H9 (cell line): ENCODE measurements around the gene ZBTB8A. TPM values are rescaled to one million over a fixed set of nuclear protein-coding genes. Genes with fewer than 3 reads are reported as not detected.

ENCODE experiments used
- DNase-seq: peaks from one replicate; pipeline ENCODE4 v3.0.0-alpha.2; 2017
- H2AFZ ChIP-seq: one replicate; pipeline ENCODE4 v1.6.1; 2013; ENCODE audit warnings: mild to moderate bottlenecking, low read length, control low read depth, moderate library complexity
- H2AK5ac ChIP-seq: 2 replicates; pipeline ENCODE4 v1.6.1; 2013; ENCODE audit warnings: low read length, control low read depth, mixed read lengths; ENCODE audit not compliant: insufficient read length
- H2BK120ac ChIP-seq: one replicate; pipeline ENCODE4 v1.6.1; 2013; ENCODE audit warnings: low read depth, mild to moderate bottlenecking, low read length, control low read depth, inconsistent platforms; ENCODE audit not compliant: poor library complexity, severe bottlenecking
- H2BK12ac ChIP-seq: 2 replicates; pipeline ENCODE4 v1.6.1; 2013; ENCODE audit warnings: low read length, control low read depth, mixed read lengths, low read depth; ENCODE audit not compliant: insufficient read length
- H2BK15ac ChIP-seq: 2 replicates; pipeline ENCODE4 v1.6.1; 2013; ENCODE audit warnings: low read depth, low read length, control low read depth
- H2BK20ac ChIP-seq: one replicate; pipeline ENCODE4 v1.6.1; 2013; ENCODE audit warnings: low read depth, mild to moderate bottlenecking, low read length, control low read depth, inconsistent platforms; ENCODE audit not compliant: poor library complexity, severe bottlenecking
- H2BK5ac ChIP-seq: 2 replicates; pipeline ENCODE4 v1.6.1; 2013; ENCODE audit warnings: low read length, control low read depth, mixed read lengths; ENCODE audit not compliant: insufficient read length
- H3K14ac ChIP-seq: 2 replicates; pipeline ENCODE4 v1.6.1; 2013; ENCODE audit warnings: low read length, control low read depth; ENCODE audit not compliant: insufficient read depth
- H3K18ac ChIP-seq: 2 replicates; pipeline ENCODE4 v1.6.1; 2013; ENCODE audit warnings: low read depth, mild to moderate bottlenecking, mixed read lengths, low read length, control low read depth; ENCODE audit not compliant: insufficient read length
- H3K23ac ChIP-seq: 2 replicates; pipeline ENCODE4 v1.6.1; 2013; ENCODE audit warnings: low read length, control low read depth, mixed read lengths, low read depth; ENCODE audit not compliant: insufficient read length
- H3K23me2 ChIP-seq: 2 replicates; pipeline ENCODE4 v1.6.1; 2013; ENCODE audit warnings: low read depth, mild to moderate bottlenecking, mixed read lengths, low read length, control low read depth; ENCODE audit not compliant: insufficient read length, poor library complexity, severe bottlenecking
- H3K27ac ChIP-seq: 2 replicates; pipeline ENCODE4 v1.5.1; 2013; ENCODE audit warnings: low read length, control low read depth, mixed read lengths, low read depth; ENCODE audit not compliant: insufficient read length
- H3K27me3 ChIP-seq: 2 replicates; pipeline ENCODE4 v1.6.1; 2013; ENCODE audit warnings: low read length, control low read depth, inconsistent platforms; ENCODE audit not compliant: insufficient read depth
- H3K4ac ChIP-seq: 2 replicates; pipeline ENCODE4 v1.6.1; 2013; ENCODE audit warnings: low read depth, mild to moderate bottlenecking, control low read depth, inconsistent platforms, low read length, moderate library complexity
- H3K4me1 ChIP-seq: 2 replicates; pipeline ENCODE4 v1.6.1; 2013; ENCODE audit warnings: low read length, control low read depth, inconsistent platforms; ENCODE audit not compliant: insufficient read depth
- H3K4me2 ChIP-seq: 2 replicates; pipeline ENCODE4 v1.6.1; 2013; ENCODE audit warnings: low read length, control low read depth, mixed read lengths; ENCODE audit not compliant: insufficient read length, insufficient read depth
- H3K56ac ChIP-seq: 2 replicates; pipeline ENCODE4 v1.6.1; 2013; ENCODE audit warnings: low read depth, mild to moderate bottlenecking, mixed read lengths, low read length, control low read depth; ENCODE audit not compliant: insufficient read length
- H3K79me1 ChIP-seq: 2 replicates; pipeline ENCODE4 v1.6.1; 2013; ENCODE audit warnings: low read depth, mild to moderate bottlenecking, moderate library complexity, low read length, control low read depth, inconsistent platforms; ENCODE audit not compliant: insufficient read depth, poor library complexity, severe bottlenecking
- H3K79me2 ChIP-seq: 2 replicates; pipeline ENCODE4 v1.6.1; 2013; ENCODE audit warnings: low read length, control low read depth, inconsistent platforms; ENCODE audit not compliant: insufficient read depth
- H3K9ac ChIP-seq: 2 replicates; pipeline ENCODE4 v1.6.1; 2013; ENCODE audit warnings: low read length, control low read depth, mixed read lengths; ENCODE audit not compliant: insufficient read length; ENCODE audit errors: extremely low read depth
- H3K9me3 ChIP-seq: one replicate; pipeline ENCODE4 v1.6.1; 2013; ENCODE audit warnings: low read depth, low read length, inconsistent platforms; ENCODE audit not compliant: control insufficient read depth
- H3T11ph ChIP-seq: one replicate; pipeline ENCODE4 v1.6.1; 2013; ENCODE audit warnings: mild to moderate bottlenecking, low read length, control low read depth, inconsistent platforms
- H4K20me1 ChIP-seq: one replicate; pipeline ENCODE4 v1.6.1; 2013; ENCODE audit not compliant: control insufficient read depth, insufficient read length, insufficient read depth
- H4K5ac ChIP-seq: 2 replicates; pipeline ENCODE4 v1.6.1; 2013; ENCODE audit warnings: low read depth, mild to moderate bottlenecking, mixed read lengths, low read length, control low read depth; ENCODE audit not compliant: insufficient read length
- H4K8ac ChIP-seq: replicated peaks from 2 replicates; pipeline ENCODE4 v1.6.1; 2013; ENCODE audit warnings: low read length, control low read depth, mixed read lengths, low read depth; ENCODE audit not compliant: insufficient read length
- H4K91ac ChIP-seq: 2 replicates; pipeline ENCODE4 v1.6.1; 2013; ENCODE audit warnings: low read depth, mild to moderate bottlenecking, moderate library complexity, mixed read lengths, low read length, control low read depth; ENCODE audit not compliant: insufficient read length
- H3K27ac Mint-ChIP-seq, 3 experiments: 2 replicates in 2 of 3; 3 replicates in 1 of 3; pipeline ENCODE4 v1.8.0; 2020 to 2021; ENCODE audit warnings: mixed read lengths in 3 of 3, mild to moderate bottlenecking in 1 of 3, moderate library complexity in 1 of 3
- H3K27me3 Mint-ChIP-seq: 2 replicates; pipeline ENCODE4 v1.8.0; 2021; ENCODE audit warnings: low read depth, mild to moderate bottlenecking, moderate library complexity, mixed read lengths
- H3K36me3 Mint-ChIP-seq, 3 experiments: 2 replicates in 2 of 3; 3 replicates in 1 of 3; pipeline ENCODE4 v1.8.0; 2020 to 2021; ENCODE audit warnings: low read depth in 3 of 3, mixed read lengths in 3 of 3; ENCODE audit not compliant: insufficient read depth in 1 of 3
- H3K4me1 Mint-ChIP-seq, 2 experiments: 2 replicates each; pipeline ENCODE4 v1.8.0; 2020; ENCODE audit warnings: mixed read lengths in 2 of 2
- H3K4me3 Mint-ChIP-seq, 2 experiments: 2 replicates in 1 of 2; 3 replicates in 1 of 2; pipeline ENCODE4 v1.8.0; 2020 to 2021; ENCODE audit warnings: mild to moderate bottlenecking in 2 of 2, mixed read lengths in 2 of 2, moderate library complexity in 1 of 2
- H3K9me3 Mint-ChIP-seq, 2 experiments: 2 replicates in 1 of 2; 3 replicates in 1 of 2; pipeline ENCODE4 v1.8.0; 2020; ENCODE audit warnings: mild to moderate bottlenecking in 2 of 2, mixed read lengths in 2 of 2, moderate library complexity in 1 of 2
- WGBS: extraction: QIAGEN DNeasy Blood & Tissue Kit; methylation state at CpG from one replicate; pipeline ENCODE4 v1.1.7; 2013; ENCODE audit warnings: missing lambda C conversion rate, low lambda C conversion rate, mixed read lengths; ENCODE audit not compliant: insufficient read length; ENCODE audit errors: extremely low coverage; 5-methylcytosine and 5-hydroxymethylcytosine counted together
- total RNA-seq: library from RNA; stranded (reverse); gene quantifications from 2 replicates; pipeline ENCODE4 v1.2.1, GENCODE V29; 2021
- TF ChIP-seq, protein P1 (sequence below): fragments of 200-600 bp; sonication (generic); conservative IDR thresholded peaks from 3 replicates; pipeline ENCODE4 v1.8.0; 2021; ENCODE audit warnings: antibody characterized with exemption, mild to moderate bottlenecking

The ZBTB8A gene
- total RNA-seq, 1 experiment from 2014 or later, result 11.3 TPM

GRCh38 chr1:32635508-32636277 is 96.5 kb downstream of the ZBTB8A start:
- no peaks in the 10 kb centered on the region for H3K27me3 ChIP-seq
- no peak overlapping the region for H2BK12ac ChIP-seq
- H2BK15ac ChIP-seq, result no peak overlapping the region
- no peak overlapping the region for H2AFZ ChIP-seq
- no peak overlapping the region for H4K5ac ChIP-seq
- no peak overlapping the region for H3K4ac ChIP-seq
- H3K9ac ChIP-seq, result no peak overlapping the region
- no peaks in the 10 kb centered on the region; the same call in 1 of the 2 replicates for H3K4me1 ChIP-seq
- H2AK5ac ChIP-seq, result no peak overlapping the region
- H3K27ac Mint-ChIP-seq, result peak overlapping the region in 2 of 3 experiments; percentile 53 to 93; a peak in 3 of 7 replicates
- peaks cover 3% of the 10 kb centered on the region for H3K79me1 ChIP-seq
- H3K18ac ChIP-seq, result no peak overlapping the region
- no peak overlapping the region for H2BK5ac ChIP-seq
- no peak for DNase-seq
- H3K23ac ChIP-seq, result no peak overlapping the region
- H3K23me2 ChIP-seq, result no peaks in the 10 kb centered on the region
- H3K79me2 ChIP-seq, result peaks cover 3% of the 10 kb centered on the region
- H2BK20ac ChIP-seq, result no peak overlapping the region
- no peak overlapping the region for H3K27ac ChIP-seq
- WGBS, result no CpG with 5 or more reads among the region's 8 CpGs
- H3K56ac ChIP-seq, result no peak overlapping the region
- H3K14ac ChIP-seq, result no peak overlapping the region
- no peaks in the 10 kb centered on the region for H3K27me3 Mint-ChIP-seq
- peak overlapping the region in 1 of 2 experiments; percentile 17; a peak in 3 of 5 replicates for H3K4me3 Mint-ChIP-seq
- H4K91ac ChIP-seq, result no peak overlapping the region
- H4K20me1 ChIP-seq, result no peaks in the 10 kb centered on the region
- H3K4me1 Mint-ChIP-seq, result peaks cover 44 to 45% of the 10 kb centered on the region in 2 experiments
- no peak overlapping the region for H3K4me2 ChIP-seq
- TF ChIP-seq, protein P1, sequence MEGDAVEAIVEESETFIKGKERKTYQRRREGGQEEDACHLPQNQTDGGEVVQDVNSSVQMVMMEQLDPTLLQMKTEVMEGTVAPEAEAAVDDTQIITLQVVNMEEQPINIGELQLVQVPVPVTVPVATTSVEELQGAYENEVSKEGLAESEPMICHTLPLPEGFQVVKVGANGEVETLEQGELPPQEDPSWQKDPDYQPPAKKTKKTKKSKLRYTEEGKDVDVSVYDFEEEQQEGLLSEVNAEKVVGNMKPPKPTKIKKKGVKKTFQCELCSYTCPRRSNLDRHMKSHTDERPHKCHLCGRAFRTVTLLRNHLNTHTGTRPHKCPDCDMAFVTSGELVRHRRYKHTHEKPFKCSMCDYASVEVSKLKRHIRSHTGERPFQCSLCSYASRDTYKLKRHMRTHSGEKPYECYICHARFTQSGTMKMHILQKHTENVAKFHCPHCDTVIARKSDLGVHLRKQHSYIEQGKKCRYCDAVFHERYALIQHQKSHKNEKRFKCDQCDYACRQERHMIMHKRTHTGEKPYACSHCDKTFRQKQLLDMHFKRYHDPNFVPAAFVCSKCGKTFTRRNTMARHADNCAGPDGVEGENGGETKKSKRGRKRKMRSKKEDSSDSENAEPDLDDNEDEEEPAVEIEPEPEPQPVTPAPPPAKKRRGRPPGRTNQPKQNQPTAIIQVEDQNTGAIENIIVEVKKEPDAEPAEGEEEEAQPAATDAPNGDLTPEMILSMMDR, result no peak
- no peak overlapping the region for H2BK120ac ChIP-seq
- H4K8ac ChIP-seq, result no peak overlapping the region
- no peaks in the 10 kb centered on the region for H3K9me3 Mint-ChIP-seq
- H3K36me3 Mint-ChIP-seq, result peaks cover 3 to 23% (median 6%) of the 10 kb centered on the region in 3 experiments; a peak in 4 of 7 replicates
- H3K9me3 ChIP-seq, result no peaks in the 10 kb centered on the region
- H3T11ph ChIP-seq, result no peak overlapping the region
